ENCODE data around the gene TMEM245.

The TMEM245 gene

DNA sequence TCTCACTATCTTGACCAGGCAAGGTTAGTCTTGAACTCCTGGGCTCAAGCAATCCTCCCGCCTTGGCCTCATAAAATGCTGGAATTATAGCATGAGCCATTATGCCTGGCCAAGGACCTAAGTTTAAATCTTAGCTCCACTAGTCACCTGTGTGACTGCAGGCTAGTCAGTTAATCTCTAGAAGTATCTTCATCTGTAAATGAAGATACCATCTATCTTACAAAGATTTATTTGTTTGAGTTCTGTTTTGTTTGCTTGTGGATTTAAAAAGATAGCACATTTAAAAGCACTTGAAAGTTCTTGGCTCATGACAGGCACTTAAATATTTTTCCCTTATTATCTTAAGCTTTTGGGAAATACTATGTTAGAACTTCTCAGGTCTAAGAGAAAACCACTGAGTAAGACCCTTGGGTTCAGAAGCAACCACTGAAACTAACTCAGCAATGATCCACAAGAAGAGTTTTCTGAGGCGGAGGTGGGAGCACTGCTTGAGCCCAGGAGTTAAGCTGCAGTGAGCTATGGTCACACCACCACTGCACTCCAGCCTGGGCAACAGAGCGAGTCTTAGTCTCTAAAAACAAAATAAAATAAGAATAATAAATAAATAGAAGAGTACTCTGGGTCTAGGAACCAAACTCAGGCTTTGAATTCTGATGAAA lies 19.1 kb downstream of the TMEM245 start:
- no peak for DNase-seq

DNA sequence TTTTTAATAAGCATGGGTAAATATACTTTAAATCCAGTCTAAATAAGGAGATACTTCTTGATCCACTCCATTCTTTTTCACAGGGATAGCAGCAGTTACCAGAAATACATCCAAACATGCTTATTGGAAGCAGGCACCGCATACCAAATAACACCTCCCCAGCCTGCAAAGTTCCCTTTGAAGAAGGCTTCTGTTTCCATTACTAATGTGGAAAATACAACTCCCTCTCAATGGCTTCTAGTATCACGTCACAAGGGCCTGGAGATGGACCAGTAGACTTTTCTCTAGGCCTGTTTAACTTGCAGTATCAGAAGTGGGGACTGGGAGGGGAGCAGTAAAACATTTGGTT lies 20.8 kb downstream of the TMEM245 start:
- no peak for DNase-seq

DNA sequence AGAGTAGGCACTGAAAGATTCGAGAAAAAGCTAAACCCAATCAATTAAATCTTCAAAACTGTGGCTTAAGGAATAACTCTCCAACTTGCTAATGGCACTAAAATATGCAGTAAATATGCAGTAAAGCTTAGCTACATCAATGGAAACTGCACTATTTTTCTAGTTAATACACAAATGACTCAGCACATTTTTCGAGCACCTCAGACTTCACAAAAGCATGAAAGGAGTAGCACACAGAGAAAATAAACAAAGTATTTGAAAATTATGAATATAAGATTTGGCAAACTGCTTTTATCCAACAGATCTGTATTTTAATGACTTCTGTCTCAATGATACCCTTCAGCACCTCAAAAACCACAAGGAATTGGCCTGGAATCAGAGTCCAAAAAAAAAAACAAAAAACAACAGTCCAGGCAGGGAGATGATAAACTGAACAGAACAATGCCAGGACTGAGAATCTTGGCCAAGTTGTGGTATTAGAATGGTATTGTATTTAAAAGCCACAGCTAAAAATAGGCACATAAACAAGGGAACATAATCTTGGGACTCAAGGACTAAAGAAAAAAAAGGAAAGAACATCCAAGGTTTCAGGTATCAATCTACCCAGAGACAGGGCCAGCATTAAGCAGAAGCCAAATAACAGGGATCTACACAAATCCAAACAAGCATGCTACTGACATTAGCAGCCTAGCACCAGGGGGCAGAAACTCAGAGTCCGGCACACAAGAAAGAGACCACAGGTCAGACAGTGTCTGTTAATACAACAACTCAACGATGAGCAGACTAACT lies 21.4 kb downstream of the TMEM245 start:
- DNase-seq: no peak

DNA sequence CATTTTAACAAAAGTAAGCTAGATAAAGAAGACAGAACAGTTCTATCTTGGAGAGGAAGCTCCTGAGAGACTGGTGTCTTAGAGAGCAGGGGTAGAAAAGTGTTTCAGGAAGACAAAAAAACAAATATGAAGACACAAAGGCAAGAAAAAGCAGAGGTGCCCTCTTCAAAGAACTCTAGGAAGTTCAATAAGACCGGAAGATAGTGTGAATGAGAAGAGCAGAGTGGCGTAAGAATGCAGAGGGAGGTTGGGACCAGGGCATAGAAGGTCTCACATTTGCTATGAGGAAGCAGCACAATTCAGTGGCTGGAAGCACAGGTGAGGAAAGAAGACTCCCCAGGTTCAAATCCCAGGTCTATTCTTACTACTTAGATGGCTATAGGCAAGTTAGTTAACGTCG lies 22.6 kb downstream of the TMEM245 start:
- DNase-seq: no peak

DNA sequence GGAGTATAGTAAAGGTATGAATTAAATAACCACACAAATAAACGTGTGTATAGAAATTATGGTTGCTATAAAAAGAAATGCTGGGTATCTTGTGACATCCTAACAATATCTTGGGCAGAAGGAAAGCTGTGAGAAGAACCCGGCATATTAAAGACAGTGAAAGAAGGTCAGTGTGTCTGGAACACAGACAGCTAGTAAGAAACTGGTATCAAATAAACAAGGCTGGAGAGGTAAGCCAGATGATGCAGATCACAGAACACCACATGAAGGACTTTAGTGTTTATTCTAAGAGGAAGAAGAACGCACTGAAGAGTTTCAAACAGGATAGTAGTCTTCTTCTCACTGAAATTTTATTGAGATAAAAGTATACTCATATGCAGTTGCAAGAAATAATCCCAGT lies 24.4 kb downstream of the TMEM245 start:
- no peak for DNase-seq

DNA sequence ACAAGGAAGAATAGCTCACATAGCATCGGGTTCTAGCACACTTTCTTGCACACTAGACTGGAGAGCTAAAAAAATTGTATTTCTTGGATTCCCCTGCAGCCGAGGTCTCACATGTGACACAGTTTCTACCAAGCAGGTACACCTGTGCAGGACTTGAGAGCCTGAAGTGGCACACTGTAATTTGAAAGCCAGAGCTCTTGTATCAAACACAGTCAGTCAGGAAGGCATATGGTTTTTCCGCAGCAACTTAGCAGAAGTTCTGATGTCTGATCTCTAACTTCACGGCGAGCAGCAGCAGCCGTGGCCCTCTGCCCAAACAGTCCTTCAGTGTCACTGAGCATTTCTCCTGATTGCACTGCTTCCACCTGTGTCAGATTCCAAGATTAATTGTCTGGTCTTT lies 25.5 kb downstream of the TMEM245 start:
- DNase-seq: no peak

DNA sequence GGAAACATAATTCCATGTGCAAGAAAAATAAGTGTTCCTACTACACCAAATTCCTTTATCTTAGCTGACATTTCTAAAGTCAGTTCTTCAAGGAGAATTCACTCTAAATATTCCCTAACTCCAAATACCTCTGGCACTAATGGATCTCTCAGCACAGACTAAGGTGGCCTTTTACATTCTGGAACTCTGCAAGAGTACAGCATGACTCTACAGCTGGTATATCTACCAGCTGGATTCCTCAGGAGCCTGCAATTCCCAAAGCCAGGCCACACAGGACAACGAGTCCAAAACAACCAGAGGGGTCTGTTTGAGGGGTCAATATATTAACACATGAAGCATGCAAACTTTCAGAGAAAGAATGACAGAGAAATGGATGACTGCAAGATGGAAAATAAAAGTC lies 27.2 kb downstream of the TMEM245 start:
- no peak for DNase-seq

DNA sequence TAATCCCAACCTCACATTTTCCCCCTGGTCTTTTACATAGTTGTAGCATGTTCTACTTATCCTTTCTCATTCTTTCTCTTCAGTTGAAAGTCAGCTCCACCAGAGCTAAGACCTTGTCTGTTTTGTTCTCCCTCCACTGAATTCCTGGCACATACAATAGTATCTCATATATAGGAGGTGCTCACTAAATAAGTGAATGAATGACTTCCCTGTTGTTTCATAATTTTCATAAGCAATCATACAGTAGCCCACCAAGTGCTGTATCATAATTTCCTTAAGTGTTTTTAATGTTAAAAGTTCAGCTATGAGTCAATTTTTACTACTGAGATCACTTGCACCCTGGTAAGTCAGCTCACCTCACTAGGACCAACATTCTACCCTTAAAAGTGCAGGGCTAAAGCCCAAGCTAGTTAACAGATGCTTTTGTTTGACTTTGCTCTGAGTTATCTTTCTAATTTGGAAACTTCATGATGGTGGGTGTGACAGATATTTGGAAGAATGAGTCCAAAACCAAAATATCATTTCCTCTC lies 27.6 kb downstream of the TMEM245 start:
- DNase-seq: no peak

DNA sequence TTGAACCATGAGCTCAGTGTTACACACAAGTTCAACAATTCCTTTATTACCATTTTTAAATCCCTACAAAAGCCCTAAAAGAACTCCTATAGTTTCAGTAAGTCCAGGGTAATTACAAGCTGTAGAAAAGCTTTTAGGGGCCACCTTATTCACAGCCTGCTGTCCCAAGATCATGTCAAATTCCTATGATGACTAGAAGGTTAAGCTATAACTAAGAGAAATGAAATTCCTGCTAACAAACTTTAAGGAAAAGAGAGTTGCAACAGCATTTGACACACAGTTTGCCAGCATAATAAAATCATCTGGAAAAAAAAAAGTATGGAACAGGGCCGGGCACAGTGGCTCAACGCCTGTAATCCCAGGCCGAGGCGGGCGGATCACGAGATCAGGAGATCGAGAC lies 31.5 kb downstream of the TMEM245 start:
- no peak for DNase-seq

DNA sequence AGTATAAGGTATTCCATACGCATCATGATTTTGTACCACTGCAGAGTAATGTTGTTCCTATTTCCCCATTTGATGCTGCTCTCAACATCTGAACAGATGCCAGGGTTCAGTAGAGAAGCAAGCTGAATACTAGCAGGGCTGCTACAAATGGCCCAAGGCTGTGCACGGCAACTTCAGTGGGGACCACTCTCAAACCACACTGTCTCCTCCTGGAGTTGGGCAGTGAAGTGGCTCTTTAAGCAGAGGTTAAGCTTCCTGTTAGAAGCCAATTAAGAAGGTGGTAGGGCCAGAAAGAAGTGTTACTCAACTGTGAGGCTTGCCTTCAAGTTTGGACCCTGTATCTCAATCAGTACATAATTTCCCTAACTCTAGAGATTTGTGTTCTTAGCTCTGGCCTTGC lies 32.0 kb downstream of the TMEM245 start:
- no peak for DNase-seq

DNA sequence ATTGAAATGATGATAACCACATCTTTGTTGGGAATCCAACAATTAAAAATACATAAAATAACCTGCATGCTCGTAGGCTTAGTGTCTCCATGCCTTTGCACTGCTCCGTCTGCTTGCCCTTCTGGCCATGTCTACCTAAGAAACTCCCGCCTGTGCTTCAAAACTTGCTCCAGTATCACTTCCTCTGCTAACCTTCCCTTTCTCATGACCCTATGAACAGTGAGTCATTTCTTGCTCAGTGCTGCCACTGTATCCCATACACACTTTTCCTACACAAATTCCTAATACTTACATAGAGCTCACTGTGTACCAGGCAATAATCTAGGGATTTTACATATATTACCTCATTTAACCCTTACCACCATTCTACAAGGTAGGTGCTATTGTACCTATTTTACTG lies 33.5 kb downstream of the TMEM245 start:
- no peak for DNase-seq

DNA sequence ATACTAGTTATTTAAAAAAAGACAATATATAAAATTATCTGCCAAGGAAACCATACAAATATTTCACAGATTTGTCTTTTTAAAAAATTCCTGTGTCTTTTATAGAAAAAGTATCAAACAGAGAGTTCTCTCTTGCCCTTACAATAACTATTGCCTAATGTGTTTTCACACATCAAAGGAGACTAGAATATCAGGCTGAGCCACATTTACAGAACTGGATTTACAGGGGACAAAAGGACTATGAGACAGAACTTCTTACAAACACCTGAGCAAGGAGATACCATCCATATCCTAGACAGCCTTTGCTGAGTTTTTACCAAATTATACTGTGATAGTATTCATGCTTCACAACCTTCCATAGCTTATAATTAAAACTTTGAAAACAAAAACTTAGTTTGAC lies 34.2 kb downstream of the TMEM245 start:
- no peak for DNase-seq

DNA sequence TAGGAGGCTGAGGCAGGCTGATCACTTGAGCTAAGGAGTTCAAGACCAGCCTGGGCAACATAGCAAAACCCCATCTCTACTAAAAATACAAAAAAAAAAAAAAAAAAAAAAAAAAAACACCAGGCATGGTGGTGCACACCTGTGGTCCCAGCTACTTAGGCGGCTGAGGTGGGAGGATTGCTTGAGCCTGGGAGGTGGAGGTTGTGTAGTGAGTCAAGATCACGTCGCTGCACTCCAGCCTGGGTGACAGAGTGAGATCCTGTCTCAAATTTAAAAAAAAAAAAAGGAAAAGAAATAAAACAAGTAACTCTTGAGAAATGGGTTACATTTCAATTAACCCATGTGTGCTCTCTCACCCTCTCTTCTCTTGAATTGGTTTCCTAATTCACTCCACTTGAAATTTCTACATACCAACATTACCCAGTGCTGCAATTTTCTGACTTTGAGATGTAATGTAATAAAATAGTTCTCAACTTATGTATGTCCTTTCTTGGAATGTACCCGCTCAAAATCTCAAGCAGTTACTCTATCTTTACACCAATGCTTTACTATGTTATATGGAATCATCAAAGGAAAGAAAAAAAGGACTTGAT lies 35.8 kb downstream of the TMEM245 start:
- DNase-seq: no peak

DNA sequence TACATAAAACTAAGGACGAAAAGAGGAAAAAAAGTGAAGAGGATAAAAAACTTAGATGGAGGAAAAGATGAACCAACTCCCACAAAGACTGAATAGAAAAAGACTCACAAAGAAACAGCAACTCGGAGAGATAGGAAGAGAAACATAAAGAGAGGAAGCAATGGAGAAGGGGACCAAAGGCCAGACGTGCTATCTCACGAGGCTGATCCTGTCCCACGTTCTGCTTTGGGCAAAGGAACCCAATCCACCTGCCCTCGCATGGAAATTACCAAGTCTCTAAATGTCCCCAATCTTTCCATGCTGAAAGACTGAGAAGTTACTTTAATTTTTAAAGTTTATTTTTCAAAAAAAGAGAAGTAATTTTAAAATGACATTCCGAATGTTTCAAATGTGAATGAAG lies 36.6 kb downstream of the TMEM245 start:
- no peak for DNase-seq

DNA sequence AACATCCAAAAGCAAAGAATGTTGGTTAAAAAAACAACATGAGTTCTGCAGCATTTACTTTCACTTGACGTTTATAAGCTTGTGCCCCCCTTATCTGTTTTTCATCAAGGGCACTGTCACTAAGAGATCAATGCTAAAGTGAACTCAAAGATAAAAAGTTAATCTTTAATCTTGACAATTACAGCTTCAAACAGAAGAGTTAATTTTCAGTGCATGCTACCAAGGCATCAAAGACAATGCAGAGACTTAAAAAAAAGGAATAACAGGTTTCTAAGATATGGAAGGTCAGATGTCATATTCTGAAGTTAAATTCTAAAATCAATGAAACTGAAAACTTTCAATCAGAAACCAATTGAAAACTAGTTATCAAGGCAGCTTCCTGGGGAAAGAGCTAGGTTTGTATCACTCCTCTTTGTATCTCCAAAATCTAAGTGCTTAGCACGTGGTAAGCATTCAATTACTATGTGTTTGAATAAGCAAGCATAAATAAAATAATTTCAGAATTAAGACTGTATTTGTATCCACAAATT lies 37.6 kb downstream of the TMEM245 start:
- DNase-seq: no peak

DNA sequence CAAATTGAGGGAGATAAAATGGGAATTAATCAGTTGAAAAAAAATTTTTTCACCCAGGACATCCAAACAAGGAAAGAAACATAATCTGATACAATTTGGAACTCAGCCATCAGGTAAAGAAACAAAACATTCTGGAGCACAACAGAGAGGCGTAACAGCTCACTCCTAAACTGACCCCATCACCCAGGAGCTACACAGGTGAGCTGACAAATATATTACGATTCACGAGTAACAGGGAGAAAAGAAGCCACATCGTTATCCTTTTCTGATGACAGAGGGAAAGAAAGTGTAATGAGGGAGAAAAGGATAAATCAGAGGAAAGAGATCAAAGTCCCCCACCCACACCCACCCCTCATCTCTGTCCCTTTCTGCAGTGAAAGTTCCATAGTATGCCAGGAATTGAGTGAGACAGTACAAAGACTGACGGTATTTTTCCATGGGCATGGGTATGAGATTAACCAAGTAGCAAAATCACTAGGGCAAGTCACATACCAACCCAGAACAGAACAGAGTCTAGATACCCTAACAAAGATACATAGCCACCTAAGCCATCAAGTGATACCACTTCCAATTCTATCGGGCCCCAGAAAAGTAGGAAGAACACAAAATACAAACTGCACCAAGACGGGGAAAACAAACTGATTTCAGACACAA lies 45.4 kb downstream of the TMEM245 start:
- DNase-seq: no peak

DNA sequence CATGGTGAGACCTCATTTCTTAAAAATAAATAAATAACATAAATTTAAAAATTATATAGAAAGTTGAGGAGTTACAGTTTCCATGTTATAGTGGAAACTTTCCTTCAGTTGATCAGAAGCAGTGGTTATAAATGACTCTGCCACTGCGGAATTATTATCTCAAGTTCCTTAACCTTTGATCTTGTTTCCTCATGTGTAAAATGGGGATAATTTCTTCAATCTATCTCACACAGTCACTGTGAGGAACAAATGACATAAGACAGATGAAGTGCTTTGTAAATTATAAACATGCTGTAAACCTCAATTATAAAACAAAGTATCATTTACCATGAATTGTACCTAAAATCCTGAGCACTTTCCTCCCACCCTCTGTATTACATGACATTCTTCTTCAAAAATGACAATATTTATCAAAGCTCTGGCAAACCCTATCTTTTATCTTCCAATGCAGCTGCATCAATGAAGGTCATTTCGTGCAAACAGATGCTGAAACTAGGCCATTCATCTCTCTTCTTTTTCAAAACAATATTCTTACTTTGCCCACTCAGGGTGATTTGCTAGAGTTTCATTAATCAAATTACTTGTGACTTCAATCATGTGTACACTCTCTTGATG lies 46.8 kb downstream of the TMEM245 start:
- DNase-seq: no peak

DNA sequence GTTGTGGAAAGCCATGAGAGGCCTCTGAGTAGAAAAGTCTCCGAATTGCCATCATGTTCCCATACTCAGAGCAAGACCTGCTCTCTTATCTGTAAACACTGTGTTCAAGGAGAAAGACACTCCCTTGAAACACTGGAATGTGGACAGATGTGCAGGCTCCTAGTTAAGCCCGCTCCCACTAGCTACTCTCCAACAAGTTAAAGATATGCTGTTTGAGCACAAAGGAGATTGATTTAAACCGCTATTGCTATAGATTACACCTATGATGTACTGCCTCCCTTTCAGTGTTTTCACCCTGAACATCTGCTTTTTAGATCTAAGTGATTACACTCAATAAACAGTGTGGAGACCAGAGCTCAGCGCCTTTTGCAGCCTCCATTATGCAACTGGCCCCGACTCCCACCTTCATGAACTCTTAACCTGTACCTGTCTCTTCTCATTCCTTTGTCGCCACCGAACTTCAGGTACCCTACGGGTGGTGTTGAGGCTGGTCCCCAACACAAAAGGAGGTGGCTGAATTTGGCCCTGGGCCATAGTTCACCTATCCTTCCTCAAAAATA lies 47.5 kb downstream of the TMEM245 start:
- no peak for DNase-seq

DNA sequence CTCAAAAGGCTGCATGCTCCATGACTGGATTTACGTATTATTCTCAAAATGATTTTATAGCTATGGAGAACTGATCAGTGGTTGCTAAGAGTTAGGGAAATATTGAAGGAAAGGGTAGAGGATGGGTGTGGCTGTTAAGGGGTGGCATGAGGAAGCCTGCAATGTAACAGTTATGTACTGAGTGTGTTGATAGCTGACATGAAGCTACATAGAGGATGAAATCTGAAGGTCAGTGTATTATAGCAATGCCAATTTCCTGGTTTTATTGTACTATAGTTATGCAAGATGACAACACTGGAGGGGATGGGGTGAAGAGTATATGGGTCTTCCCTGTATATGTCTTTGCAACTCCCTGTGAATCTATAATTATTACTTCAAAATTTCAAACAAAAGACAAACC lies 51.0 kb downstream of the TMEM245 start:
- no peak for DNase-seq

DNA sequence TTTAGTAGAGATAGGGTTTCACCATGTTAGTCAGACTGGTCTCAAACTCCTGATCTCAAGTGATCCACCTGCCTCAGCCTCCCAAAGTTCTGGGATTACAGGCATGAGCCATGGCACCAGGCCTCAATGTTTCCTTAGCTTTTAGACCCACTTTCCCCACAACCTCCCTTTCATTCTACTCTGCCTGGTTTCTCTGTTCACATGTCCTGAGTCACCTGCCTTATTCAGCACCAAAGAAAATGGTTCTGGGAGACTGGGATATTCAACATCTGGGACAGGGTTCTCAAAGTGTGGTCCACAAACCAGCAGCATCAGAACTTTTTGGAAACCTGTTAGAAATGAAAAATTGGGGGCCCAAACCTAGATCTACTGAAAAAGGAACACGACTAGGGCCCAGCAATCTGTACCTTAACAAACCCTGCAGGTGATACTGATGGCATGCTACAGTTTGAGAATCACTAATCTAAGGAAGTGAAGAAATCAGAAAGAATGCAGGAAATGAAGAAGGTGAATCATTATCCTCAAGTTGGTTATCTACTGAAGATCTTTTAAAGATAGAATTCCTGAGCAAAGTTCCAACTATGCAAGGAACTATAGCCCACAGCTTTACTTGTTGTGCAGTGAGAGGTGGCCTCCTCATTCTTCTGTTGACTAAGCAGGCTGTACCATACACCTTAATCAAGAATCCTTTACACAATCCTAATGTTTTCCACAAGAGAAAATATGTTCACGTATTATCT lies 54.6 kb downstream of the TMEM245 start:
- DNase-seq: no peak

DNA sequence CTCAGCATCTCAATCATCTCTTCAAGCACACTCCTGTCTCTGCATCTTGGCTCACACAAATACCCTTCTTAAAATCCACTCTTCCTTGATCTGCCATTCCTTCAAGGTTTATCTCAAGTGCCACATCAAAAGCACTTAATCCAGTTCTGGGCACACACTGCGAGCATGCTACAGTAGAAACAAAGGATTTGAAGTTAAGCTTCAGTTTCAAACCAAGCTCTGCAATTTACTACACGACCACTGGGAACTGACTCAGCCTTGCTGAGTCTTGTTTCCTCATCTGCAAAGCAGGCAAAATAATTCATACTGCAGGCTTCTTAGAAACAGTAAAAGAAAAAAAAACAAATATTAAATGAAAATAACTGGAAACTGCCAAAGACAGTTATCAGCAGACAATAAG lies 56.0 kb downstream of the TMEM245 start:
- DNase-seq: no peak

DNA sequence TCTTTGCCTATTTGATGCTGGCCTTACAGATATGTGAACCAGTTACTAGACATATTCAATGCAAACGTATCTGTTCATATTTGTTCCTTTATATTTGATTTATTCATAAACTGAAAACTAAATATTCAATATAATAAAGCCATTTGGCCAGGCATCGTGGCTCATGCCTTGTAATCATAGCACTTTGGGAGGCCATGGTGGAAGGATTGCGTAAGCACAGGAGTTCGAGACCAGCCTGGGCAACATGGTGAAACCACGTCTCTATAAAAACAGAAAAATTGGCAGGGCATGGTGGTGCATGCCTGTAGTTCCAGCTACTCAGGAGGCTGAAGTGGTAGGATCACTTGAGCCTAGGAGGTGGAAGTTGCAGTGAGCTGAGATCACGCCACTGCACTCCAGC lies 57.2 kb downstream of the TMEM245 start:
- DNase-seq: no peak
